HUES6 (cell line): ENCODE measurements around the gene PTPN3.

Experiments used
- H3K27ac ChIP-seq: 2 replicates; pipeline ENCODE4 v1.7.0; 2013; ENCODE audit warnings: low read depth, mild to moderate bottlenecking, low read length, inconsistent platforms
- H3K27me3 ChIP-seq: 2 replicates; pipeline ENCODE4 v1.6.1; 2013; ENCODE audit warnings: low read length; ENCODE audit not compliant: control insufficient read depth, insufficient read depth
- H3K36me3 ChIP-seq: 2 replicates; pipeline ENCODE4 v1.6.1; 2013; ENCODE audit warnings: low read length; ENCODE audit not compliant: control insufficient read depth, insufficient read depth
- H3K4me1 ChIP-seq: 2 replicates; pipeline ENCODE4 v1.6.1; 2013; ENCODE audit warnings: low read length; ENCODE audit not compliant: control insufficient read depth, insufficient read depth
- H3K4me3 ChIP-seq: 2 replicates; pipeline ENCODE4 v1.5.1; 2013; ENCODE audit warnings: low read depth, low read length
- H3K9ac ChIP-seq: one replicate; pipeline ENCODE4 v1.6.1; 2013; ENCODE audit warnings: mild to moderate bottlenecking, low read length
- H3K9me3 ChIP-seq: 2 replicates; pipeline ENCODE4 v1.6.1; 2013; ENCODE audit warnings: low read depth, low read length; ENCODE audit not compliant: control insufficient read depth, insufficient read depth

The PTPN3 gene

GRCh38 chr9:109419531-109419930 lies 78.6 kb downstream of the PTPN3 start:
- H3K36me3 ChIP-seq, result no peaks in the 10 kb centered on the region
- no peaks in the 10 kb centered on the region for H3K27me3 ChIP-seq
- H3K4me1 ChIP-seq, result no peaks in the 10 kb centered on the region
- no peak overlapping the region for H3K4me3 ChIP-seq
- no peak overlapping the region for H3K27ac ChIP-seq
- no peak overlapping the region for H3K9ac ChIP-seq
- no peaks in the 10 kb centered on the region for H3K9me3 ChIP-seq

DNA sequence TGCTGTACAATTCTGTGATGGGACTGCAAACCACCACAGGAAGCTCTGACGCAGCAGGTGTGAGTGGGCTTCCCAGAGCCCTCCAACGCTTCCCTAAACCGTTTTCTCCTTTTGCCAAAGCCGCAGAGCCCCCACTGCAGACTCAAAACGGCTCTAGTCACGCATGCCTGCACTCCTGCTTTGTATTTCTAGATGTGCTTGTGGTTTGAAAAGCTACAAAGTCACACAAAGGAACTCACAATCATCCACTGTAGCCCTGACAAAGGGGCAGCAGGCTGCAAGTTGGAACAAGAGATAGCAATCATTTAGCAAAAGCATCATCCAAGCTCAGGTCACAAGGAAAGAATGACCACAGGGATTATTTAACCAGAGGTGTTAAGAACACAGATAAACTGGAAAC lies 79.3 kb downstream of the PTPN3 start:
- Histone ChIP-seq H3K4me1 (0 out of 2 replicates have a peak, but pooled peaks cover 2% of the 10 kb centered on the region), H3K9me3 (no peaks in the 10 kb centered on the region), H3K27ac (no peak overlapping the region), H3K9ac (no peak overlapping the region), H3K27me3 (no peaks in the 10 kb centered on the region), H3K36me3 (no peaks in the 10 kb centered on the region), H3K4me3 (no peak overlapping the region)

GRCh38 chr9:109417585-109418544 lies 80.2 kb downstream of the PTPN3 start:
- H3K4me3 ChIP-seq, result no peak overlapping the region

DNA sequence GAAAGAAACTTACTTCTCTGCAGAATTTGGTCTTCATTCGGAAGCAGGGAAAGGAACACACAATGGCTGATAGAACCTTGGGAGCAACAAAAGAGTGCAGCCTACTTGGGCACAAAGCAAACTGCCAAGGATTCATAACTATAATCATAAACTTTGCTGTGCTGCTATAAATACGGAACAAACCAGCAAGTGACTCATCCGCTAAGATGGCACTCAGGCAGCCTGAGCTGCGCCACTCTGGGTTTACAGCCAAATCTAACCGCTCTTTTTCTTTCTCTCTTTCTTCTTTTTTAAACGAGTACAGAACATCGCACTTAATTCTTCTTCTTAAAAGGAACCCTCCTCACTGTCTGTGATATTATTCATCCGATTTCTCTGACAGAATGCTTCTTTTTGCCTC lies 81.1 kb downstream of the PTPN3 start:
- Histone ChIP-seq H3K4me1 (0 out of 2 replicates have a peak, but pooled peaks cover 2% of the 10 kb centered on the region), H3K27me3 (no peaks in the 10 kb centered on the region), H3K36me3 (no peaks in the 10 kb centered on the region), H3K27ac (no peak overlapping the region), H3K9ac (no peak overlapping the region), H3K4me3 (no peak overlapping the region), H3K9me3 (no peaks in the 10 kb centered on the region)

More at GRCh38 chr9:109417585-109418544, 80.2 kb downstream of the PTPN3 start:
- no peaks in the 10 kb centered on the region for H3K27me3 ChIP-seq
- no peak overlapping the region for H3K9ac ChIP-seq
- H3K4me1 ChIP-seq, result 0 out of 2 replicates have a peak, but pooled peaks cover 2% of the 10 kb centered on the region
- no peaks in the 10 kb centered on the region for H3K36me3 ChIP-seq
- H3K27ac ChIP-seq, result no peak overlapping the region
- H3K9me3 ChIP-seq, result no peaks in the 10 kb centered on the region

GRCh38 chr9:109416135-109416706 lies 81.9 kb downstream of the PTPN3 start:
- no peaks in the 10 kb centered on the region for H3K9me3 ChIP-seq
- no peaks in the 10 kb centered on the region for H3K36me3 ChIP-seq
- no peak overlapping the region for H3K4me3 ChIP-seq
- H3K4me1 ChIP-seq, result peaks cover 8% of the 10 kb centered on the region
- no peaks in the 10 kb centered on the region for H3K27me3 ChIP-seq
- no peak overlapping the region for H3K9ac ChIP-seq
- H3K27ac ChIP-seq, result no peak overlapping the region

DNA sequence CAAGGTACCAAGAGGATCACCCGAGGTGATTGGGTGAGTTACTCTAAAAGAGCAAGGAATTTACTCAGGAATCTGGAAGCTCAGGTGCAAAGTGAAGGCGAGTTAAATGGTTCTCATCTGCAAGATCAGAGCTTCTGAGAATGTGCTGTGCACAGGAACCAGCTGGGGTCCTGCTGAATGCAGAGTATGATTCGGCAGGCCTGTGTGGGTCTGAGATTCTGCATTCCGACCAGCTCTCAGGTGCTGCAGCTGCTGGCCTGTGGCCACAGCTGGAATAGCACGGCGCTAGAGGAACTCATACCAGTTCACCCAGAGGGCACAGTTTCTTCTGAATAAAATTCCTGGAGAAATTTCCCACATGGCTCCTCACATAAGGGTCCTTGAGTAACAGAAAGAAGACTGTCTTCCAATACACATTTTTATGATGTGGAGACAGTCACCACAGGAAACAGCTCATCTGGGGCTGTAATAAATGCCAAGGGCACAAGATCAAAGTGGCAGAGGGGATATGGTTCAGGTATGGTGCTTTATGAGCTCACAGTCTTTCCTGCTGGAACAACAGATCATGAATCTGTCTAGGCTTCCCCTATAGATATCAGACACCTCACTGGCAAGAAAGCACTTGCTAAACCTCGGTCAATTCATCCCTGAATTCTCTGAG lies 83.9 kb downstream of the PTPN3 start:
- H3K36me3 ChIP-seq, result no peaks in the 10 kb centered on the region
- no peak overlapping the region for H3K9ac ChIP-seq
- H3K9me3 ChIP-seq, result no peaks in the 10 kb centered on the region
- H3K4me1 ChIP-seq, result peaks cover 27% of the 10 kb centered on the region
- no peak overlapping the region for H3K27ac ChIP-seq
- no peaks in the 10 kb centered on the region for H3K27me3 ChIP-seq
- H3K4me3 ChIP-seq, result no peak overlapping the region

DNA sequence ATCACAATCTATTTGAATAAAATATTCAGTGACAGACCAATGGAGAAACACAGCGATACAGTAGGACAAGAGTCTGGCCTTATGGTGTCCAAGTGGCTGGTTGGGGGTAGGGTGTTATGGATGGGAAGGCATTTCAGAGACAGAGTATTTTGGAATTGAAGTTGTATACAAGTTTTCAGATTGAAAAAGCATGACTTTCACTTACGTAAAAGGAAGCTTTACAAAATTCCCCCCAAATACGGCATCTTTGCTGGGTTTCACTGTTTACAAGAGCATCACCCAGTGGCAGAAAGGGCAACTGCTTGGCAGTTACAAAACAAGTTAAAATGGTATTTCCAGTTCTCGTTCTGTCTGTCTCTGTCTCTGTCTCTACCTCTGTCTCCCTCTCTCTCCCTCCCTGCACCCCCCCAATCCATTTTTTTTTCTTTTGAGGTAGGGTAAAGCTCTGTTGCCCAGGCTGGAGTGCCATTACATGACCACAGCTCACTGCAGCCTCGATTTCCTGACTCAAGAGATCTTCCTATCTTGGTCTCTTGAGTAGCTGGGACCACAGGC lies 86.2 kb downstream of the PTPN3 start:
- Histone ChIP-seq H3K27me3 (no peaks in the 10 kb centered on the region), H3K4me1 (peaks cover 32% of the 10 kb centered on the region), H3K4me3 (no peak overlapping the region), H3K27ac (no peak overlapping the region), H3K36me3 (no peaks in the 10 kb centered on the region), H3K9me3 (no peaks in the 10 kb centered on the region), H3K9ac (no peak overlapping the region)

DNA sequence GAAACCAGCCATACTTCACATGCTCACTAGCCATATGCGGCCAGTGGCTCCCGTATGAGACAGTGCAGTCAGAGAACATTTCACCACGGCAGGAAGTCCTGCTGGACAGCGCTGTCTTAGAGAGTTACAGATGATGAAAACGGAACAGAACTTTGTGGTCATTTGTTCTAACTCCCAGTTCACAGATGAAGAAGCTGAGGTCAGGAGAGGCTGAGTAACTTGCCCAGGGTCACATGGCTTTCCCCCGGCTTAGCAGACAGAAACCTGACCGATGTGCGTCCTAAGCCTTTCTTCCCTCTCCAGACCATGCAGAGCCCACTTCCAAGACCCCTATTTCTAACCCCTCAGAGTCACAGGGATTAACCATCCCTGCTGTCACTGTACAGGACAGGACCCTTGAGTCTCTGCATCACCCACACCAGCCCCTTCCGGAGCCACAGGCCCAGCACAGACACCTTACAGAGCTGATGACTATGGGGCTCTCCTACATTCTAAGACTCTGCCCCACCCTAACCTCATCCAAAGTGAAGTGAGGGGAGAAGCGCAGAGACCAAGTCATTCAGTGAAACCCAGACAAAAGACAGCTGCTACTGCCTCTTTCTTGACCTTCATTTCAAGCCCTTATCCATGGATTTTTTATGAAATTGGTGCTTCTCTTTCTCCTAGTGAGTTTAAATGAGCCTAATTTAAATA lies 86.9 kb downstream of the PTPN3 start:
- no peak overlapping the region for H3K4me3 ChIP-seq

DNA sequence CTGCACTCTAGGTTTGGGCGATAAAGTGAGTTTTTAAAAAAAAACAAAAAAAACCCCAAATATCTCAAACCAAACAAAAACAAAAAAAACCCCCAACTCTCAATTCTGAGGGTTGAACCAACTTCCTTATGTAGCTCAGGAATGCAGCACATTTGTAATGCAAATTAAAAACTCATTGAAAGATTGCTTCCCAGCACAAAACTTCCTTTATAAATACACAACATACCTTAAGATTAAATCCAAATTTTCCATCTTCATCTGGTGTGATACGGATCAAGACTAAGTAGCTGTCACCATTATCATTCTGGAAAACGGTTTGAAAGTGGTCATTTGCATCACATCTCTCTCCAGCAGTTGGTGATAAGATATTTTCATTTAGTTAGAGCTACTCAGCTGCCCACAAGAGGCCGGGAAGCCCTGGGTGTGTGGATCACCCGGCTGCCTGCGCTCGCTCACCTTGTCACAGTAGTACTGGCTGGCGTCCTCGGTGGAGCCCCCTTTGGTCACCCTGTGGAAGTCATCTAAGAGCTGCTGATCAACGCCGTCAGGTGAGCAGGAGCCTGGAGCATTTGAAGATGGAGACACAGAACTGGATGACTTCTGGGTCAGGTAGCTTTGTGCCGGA lies 88.2 kb downstream of the PTPN3 start:
- H3K4me1 ChIP-seq, result peaks cover 32% of the 10 kb centered on the region
- H3K36me3 ChIP-seq, result no peaks in the 10 kb centered on the region
- H3K4me3 ChIP-seq, result peak overlapping the region; percentile 5; the same call in 1 of the 2 replicates
- H3K27ac ChIP-seq, result peak overlapping the region; percentile 51; the same call in 1 of the 2 replicates
- H3K9ac ChIP-seq, result no peak overlapping the region
- no peaks in the 10 kb centered on the region for H3K27me3 ChIP-seq
- no peaks in the 10 kb centered on the region for H3K9me3 ChIP-seq

More for the DNA sequence above, 86.9 kb downstream of the PTPN3 start:
- H3K9me3 ChIP-seq, result no peaks in the 10 kb centered on the region
- no peak overlapping the region for H3K27ac ChIP-seq
- peaks cover 32% of the 10 kb centered on the region for H3K4me1 ChIP-seq
- no peaks in the 10 kb centered on the region for H3K36me3 ChIP-seq
- no peak overlapping the region for H3K9ac ChIP-seq
- no peaks in the 10 kb centered on the region for H3K27me3 ChIP-seq
